ENCODE results near the gene NTM.

NTM gene

GRCh38 chr11:131356206-131356605 lies 14.2 kb upstream of the NTM start:
- H3K14ac ChIP-seq (ENCODE audit: low read length), result no peak overlapping the region
- no peak for DNase-seq (ENCODE audit: low spot score)
- H4K8ac ChIP-seq (ENCODE audit: low read depth, low read length), result no peak overlapping the region
- no peaks in the 10 kb centered on the region for H3K27me3 ChIP-seq (ENCODE audit: control insufficient read depth in 3 of 3, insufficient read depth in 3 of 3, low read depth in 1 of 3, low read length in 3 of 3)
- H3K79me1 ChIP-seq (ENCODE audit: low read depth, low read length), result no peaks in the 10 kb centered on the region
- H2BK120ac ChIP-seq (ENCODE audit: low read depth, low read length), result no peak overlapping the region
- no peak overlapping the region for H3K18ac ChIP-seq (ENCODE audit: low read length)
- no peak overlapping the region for H3K4me3 ChIP-seq (ENCODE audit: low read length in 2 of 2)
- no peak overlapping the region for H3K9ac ChIP-seq (ENCODE audit: low read depth, low read length, poor library complexity)
- H3K23ac ChIP-seq (ENCODE audit: low read depth, low read length, poor library complexity), result no peak overlapping the region
- no peak overlapping the region for H2BK12ac ChIP-seq (ENCODE audit: low read length)
- no peak overlapping the region for H3K27ac ChIP-seq (replicated peaks; ENCODE audit: low read length)
- H2BK15ac ChIP-seq (ENCODE audit: low read length), result no peak overlapping the region
- H3K4me1 ChIP-seq (ENCODE audit: control insufficient read depth in 2 of 2, insufficient read depth in 1 of 2, low read depth in 1 of 2, low read length in 2 of 2), result no peaks in the 10 kb centered on the region
- H2AK5ac ChIP-seq (ENCODE audit: low read depth, low read length), result no peak overlapping the region
- no peak overlapping the region for H2BK5ac ChIP-seq (ENCODE audit: low read length)
- H4K91ac ChIP-seq (ENCODE audit: low read depth, low read length, poor library complexity), result no peak overlapping the region
- no peak overlapping the region for H3K4me2 ChIP-seq (ENCODE audit: insufficient read depth, low read length, poor library complexity, severe bottlenecking)
- H3K36me3 ChIP-seq (replicated peaks in 1 of 2; ENCODE audit: control insufficient read depth in 2 of 2, insufficient read depth in 2 of 2, low read length in 2 of 2), result no peaks in the 10 kb centered on the region
- no peaks in the 10 kb centered on the region for H3K9me3 ChIP-seq (replicated peaks in 1 of 2; ENCODE audit: control insufficient read depth in 2 of 2, insufficient read depth in 1 of 2, low read depth in 1 of 2, low read length in 2 of 2)
- H2AFZ ChIP-seq (ENCODE audit: low read length), result no peak overlapping the region
- no peak overlapping the region for H3K4ac ChIP-seq (ENCODE audit: low read length)
- no CpG with 5 or more reads among the region's 6 CpGs for WGBS, 2 donors (ENCODE audit: extremely low coverage in 2 of 2, insufficient read length in 2 of 2, insufficient replicate concordance in 1 of 2)

- no peak overlapping the region for H3K14ac ChIP-seq (ENCODE audit: low read length)
- H2BK5ac ChIP-seq (ENCODE audit: low read length), result no peak overlapping the region
- H2BK12ac ChIP-seq (ENCODE audit: low read length), result no peak overlapping the region
- H3K79me1 ChIP-seq (ENCODE audit: low read depth, low read length), result no peaks in the 10 kb centered on the region
- no peak overlapping the region for H3K23ac ChIP-seq (ENCODE audit: low read depth, low read length, poor library complexity)
- no peaks in the 10 kb centered on the region for H3K9me3 ChIP-seq (replicated peaks in 1 of 2; ENCODE audit: control insufficient read depth in 2 of 2, insufficient read depth in 1 of 2, low read depth in 1 of 2, low read length in 2 of 2)
- H3K27ac ChIP-seq (replicated peaks; ENCODE audit: low read length), result no peak overlapping the region
- no peak overlapping the region for H2BK15ac ChIP-seq (ENCODE audit: low read length)
- no peak overlapping the region for H2AK5ac ChIP-seq (ENCODE audit: low read depth, low read length)
- WGBS, 2 donors (ENCODE audit: extremely low coverage in 2 of 2, insufficient read length in 2 of 2, insufficient replicate concordance in 1 of 2), result no CpG with 5 or more reads among the region's 4 CpGs
- no peak overlapping the region for H3K9ac ChIP-seq (ENCODE audit: low read depth, low read length, poor library complexity)
- peak overlapping the region; percentile 49 for H3K18ac ChIP-seq (ENCODE audit: low read length)
- H3K4me1 ChIP-seq (ENCODE audit: control insufficient read depth in 2 of 2, insufficient read depth in 1 of 2, low read depth in 1 of 2, low read length in 2 of 2), result peaks cover 0 to 4% of the 10 kb centered on the region in 2 donors
- H3K4me3 ChIP-seq (ENCODE audit: low read length in 2 of 2), result no peak overlapping the region
- no peak overlapping the region for H3K4ac ChIP-seq (ENCODE audit: low read length)
- H2AFZ ChIP-seq (ENCODE audit: low read length), result no peak overlapping the region
- H3K4me2 ChIP-seq (ENCODE audit: insufficient read depth, low read length, poor library complexity, severe bottlenecking), result no peak overlapping the region
- no peak overlapping the region for H4K8ac ChIP-seq (ENCODE audit: low read depth, low read length)
- no peaks in the 10 kb centered on the region for H3K36me3 ChIP-seq (replicated peaks in 1 of 2; ENCODE audit: control insufficient read depth in 2 of 2, insufficient read depth in 2 of 2, low read length in 2 of 2)
- peaks cover 0 to 6% (median 0%) of the 10 kb centered on the region in 3 experiments for H3K27me3 ChIP-seq (ENCODE audit: control insufficient read depth in 3 of 3, insufficient read depth in 3 of 3, low read depth in 1 of 3, low read length in 3 of 3)
- DNase-seq (ENCODE audit: low spot score), result no peak
- H4K91ac ChIP-seq (ENCODE audit: low read depth, low read length, poor library complexity), result no peak overlapping the region
- no peak overlapping the region for H2BK120ac ChIP-seq (ENCODE audit: low read depth, low read length)
These were observed 5.0 kb upstream of the NTM start for GRCh38 chr11:131365329-131365930.

- H3K4me3 ChIP-seq (ENCODE audit: low read length in 2 of 2), result no peak overlapping the region
- no peak overlapping the region for H3K23ac ChIP-seq (ENCODE audit: low read depth, low read length, poor library complexity)
- no peak overlapping the region for H4K8ac ChIP-seq (ENCODE audit: low read depth, low read length)
- H2BK120ac ChIP-seq (ENCODE audit: low read depth, low read length), result no peak overlapping the region
- H2AK5ac ChIP-seq (ENCODE audit: low read depth, low read length), result no peak overlapping the region
- H3K9ac ChIP-seq (ENCODE audit: low read depth, low read length, poor library complexity), result no peak overlapping the region
- no peak overlapping the region for H3K18ac ChIP-seq (ENCODE audit: low read length)
- H3K27ac ChIP-seq (replicated peaks; ENCODE audit: low read length), result no peak overlapping the region
- H3K4ac ChIP-seq (ENCODE audit: low read length), result no peak overlapping the region
- H3K4me1 ChIP-seq (ENCODE audit: control insufficient read depth in 2 of 2, insufficient read depth in 1 of 2, low read depth in 1 of 2, low read length in 2 of 2), result peaks cover 0 to 15% of the 10 kb centered on the region in 2 donors
- no peak overlapping the region for H2BK5ac ChIP-seq (ENCODE audit: low read length)
- H3K9me3 ChIP-seq (replicated peaks in 1 of 2; ENCODE audit: control insufficient read depth in 2 of 2, insufficient read depth in 1 of 2, low read depth in 1 of 2, low read length in 2 of 2), result no peaks in the 10 kb centered on the region
- no peak overlapping the region for H3K14ac ChIP-seq (ENCODE audit: low read length)
- no peak overlapping the region for H2BK12ac ChIP-seq (ENCODE audit: low read length)
- no CpG with 5 or more reads among the region's 26 CpGs for WGBS, 2 donors (ENCODE audit: extremely low coverage in 2 of 2, insufficient read length in 2 of 2, insufficient replicate concordance in 1 of 2)
- H2AFZ ChIP-seq (ENCODE audit: low read length), result no peak overlapping the region
- no peaks in the 10 kb centered on the region for H3K79me1 ChIP-seq (ENCODE audit: low read depth, low read length)
- peaks cover 0 to 29% (median 0%) of the 10 kb centered on the region in 3 experiments for H3K27me3 ChIP-seq (ENCODE audit: control insufficient read depth in 3 of 3, insufficient read depth in 3 of 3, low read depth in 1 of 3, low read length in 3 of 3)
- no peaks in the 10 kb centered on the region for H3K36me3 ChIP-seq (replicated peaks in 1 of 2; ENCODE audit: control insufficient read depth in 2 of 2, insufficient read depth in 2 of 2, low read length in 2 of 2)
- no peak for DNase-seq (ENCODE audit: low spot score)
- H2BK15ac ChIP-seq (ENCODE audit: low read length), result no peak overlapping the region
- H3K4me2 ChIP-seq (ENCODE audit: insufficient read depth, low read length, poor library complexity, severe bottlenecking), result no peak overlapping the region
- H4K91ac ChIP-seq (ENCODE audit: low read depth, low read length, poor library complexity), result no peak overlapping the region
These were observed 731 bp downstream of the NTM start for GRCh38 chr11:131370901-131371790.

- Histone ChIP-seq H2BK12ac (ENCODE audit: low read length) (no peak overlapping the region), H3K27me3 (ENCODE audit: control insufficient read depth in 3 of 3, insufficient read depth in 3 of 3, low read depth in 1 of 3, low read length in 3 of 3) (peaks cover 0 to 29% (median 0%) of the 10 kb centered on the region in 3 experiments), H2AFZ (ENCODE audit: low read length) (no peak overlapping the region), H3K79me1 (ENCODE audit: low read depth, low read length) (no peaks in the 10 kb centered on the region), H3K4me3 (ENCODE audit: low read length in 2 of 2) (no peak overlapping the region), H2BK120ac (ENCODE audit: low read depth, low read length) (no peak overlapping the region), H4K8ac (ENCODE audit: low read depth, low read length) (no peak overlapping the region), H3K9ac (ENCODE audit: low read depth, low read length, poor library complexity) (no peak overlapping the region), H4K91ac (ENCODE audit: low read depth, low read length, poor library complexity) (no peak overlapping the region), H2BK5ac (ENCODE audit: low read length) (no peak overlapping the region), H3K4ac (ENCODE audit: low read length) (no peak overlapping the region), H2BK15ac (ENCODE audit: low read length) (no peak overlapping the region), H3K4me1 (ENCODE audit: control insufficient read depth in 2 of 2, insufficient read depth in 1 of 2, low read depth in 1 of 2, low read length in 2 of 2) (peaks cover 0 to 15% of the 10 kb centered on the region in 2 donors), H3K36me3 (replicated peaks in 1 of 2; ENCODE audit: control insufficient read depth in 2 of 2, insufficient read depth in 2 of 2, low read length in 2 of 2) (no peaks in the 10 kb centered on the region), H3K18ac (ENCODE audit: low read length) (no peak overlapping the region), H3K23ac (ENCODE audit: low read depth, low read length, poor library complexity) (no peak overlapping the region), H3K14ac (ENCODE audit: low read length) (no peak overlapping the region), H2AK5ac (ENCODE audit: low read depth, low read length) (no peak overlapping the region), H3K9me3 (replicated peaks in 1 of 2; ENCODE audit: control insufficient read depth in 2 of 2, insufficient read depth in 1 of 2, low read depth in 1 of 2, low read length in 2 of 2) (no peaks in the 10 kb centered on the region), H3K27ac (replicated peaks; ENCODE audit: low read length) (no peak overlapping the region), H3K4me2 (ENCODE audit: insufficient read depth, low read length, poor library complexity, severe bottlenecking) (no peak overlapping the region)
- no CpG with 5 or more reads among the region's 7 CpGs for WGBS, 2 donors (ENCODE audit: extremely low coverage in 2 of 2, insufficient read length in 2 of 2, insufficient replicate concordance in 1 of 2)
- no peak for DNase-seq (ENCODE audit: low spot score)
These were observed 1.3 kb downstream of the NTM start for GRCh38 chr11:131371791-131372104.

Measured in neuronal stem cell (in vitro differentiated cells).